ENCODE measurements around the gene SIPA1. TPM values are rescaled to one million over a fixed set of nuclear protein-coding genes. Genes with fewer than 3 reads are reported as not detected.

Gene SIPA1
- total RNA-seq, 1 experiment from 2014 or later: 86.9 TPM

DNA sequence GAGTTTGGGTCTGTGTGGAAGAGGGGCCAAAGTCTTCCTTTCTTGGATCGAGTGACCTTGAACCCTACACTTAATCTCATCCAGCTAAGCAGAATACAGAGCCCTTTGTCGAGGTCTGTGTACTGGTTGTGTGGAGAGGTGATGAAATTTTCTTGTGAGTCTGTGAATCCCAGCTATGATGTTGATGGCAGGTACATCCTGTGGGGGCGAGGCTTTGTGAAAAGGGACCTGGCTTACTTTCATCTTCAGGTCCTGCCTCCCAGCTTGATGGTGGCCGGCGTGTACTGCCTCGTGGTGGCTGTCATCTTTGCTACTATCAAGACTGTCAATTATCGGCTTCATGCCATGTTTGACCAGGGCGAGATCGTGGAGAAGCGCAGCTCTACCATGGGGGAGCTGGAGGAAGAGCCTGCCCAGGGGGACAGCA, 21.3 kb upstream of the SIPA1 start:
- no peaks in the 10 kb centered on the region for H3K27me3 ChIP-seq (ENCODE audit: control insufficient read depth, insufficient read depth, low read length)
- ATAC-seq (no peak), DNase-seq (ENCODE audit: low read depth, low spot score) (no peak)
- BruUV-seq (replicated peaks): no TSS peak
- POLR2A ChIA-PET: no interaction called here
- H3K36me3 ChIP-seq (ENCODE audit: control insufficient read depth, insufficient read depth, low read length): peaks cover 19% of the 10 kb centered on the region
- intact Hi-C loops (cut with micrococcal nuclease; ENCODE audit: unreplicated experiment) (no loop called here), in situ Hi-C loops (cut with HindIII; ENCODE audit: low pct_unique_long_range_greater_than_20kb, low sequenced_read_pairs) (no loop called here)
- peak overlapping the region; percentile 84 for H3K27ac ChIP-seq (ENCODE audit: low read length)
- CTCF ChIA-PET: no interaction called here
- peaks cover 28% of the 10 kb centered on the region for H3K4me1 ChIP-seq (ENCODE audit: control insufficient read depth, insufficient read depth, low read length)
- no peaks in the 10 kb centered on the region for H3K9me3 ChIP-seq (ENCODE audit: control insufficient read depth, insufficient read depth, low read depth, low read length)
- H3K4me3 ChIP-seq (ENCODE audit: low read depth in 2 of 2, low read length in 2 of 2): peak overlapping the region; percentile 88 to 97
- TF ChIP-seq TCF7L2 (IDR thresholded peaks at IDR 0.05; ENCODE audit: low read depth, low read length) (no peak), SIN3A (IDR thresholded peaks at IDR 0.05; ENCODE audit: borderline replicate concordance, insufficient read depth, low read depth, low read length) (no peak)
- TF ChIP-seq, protein P1, sequence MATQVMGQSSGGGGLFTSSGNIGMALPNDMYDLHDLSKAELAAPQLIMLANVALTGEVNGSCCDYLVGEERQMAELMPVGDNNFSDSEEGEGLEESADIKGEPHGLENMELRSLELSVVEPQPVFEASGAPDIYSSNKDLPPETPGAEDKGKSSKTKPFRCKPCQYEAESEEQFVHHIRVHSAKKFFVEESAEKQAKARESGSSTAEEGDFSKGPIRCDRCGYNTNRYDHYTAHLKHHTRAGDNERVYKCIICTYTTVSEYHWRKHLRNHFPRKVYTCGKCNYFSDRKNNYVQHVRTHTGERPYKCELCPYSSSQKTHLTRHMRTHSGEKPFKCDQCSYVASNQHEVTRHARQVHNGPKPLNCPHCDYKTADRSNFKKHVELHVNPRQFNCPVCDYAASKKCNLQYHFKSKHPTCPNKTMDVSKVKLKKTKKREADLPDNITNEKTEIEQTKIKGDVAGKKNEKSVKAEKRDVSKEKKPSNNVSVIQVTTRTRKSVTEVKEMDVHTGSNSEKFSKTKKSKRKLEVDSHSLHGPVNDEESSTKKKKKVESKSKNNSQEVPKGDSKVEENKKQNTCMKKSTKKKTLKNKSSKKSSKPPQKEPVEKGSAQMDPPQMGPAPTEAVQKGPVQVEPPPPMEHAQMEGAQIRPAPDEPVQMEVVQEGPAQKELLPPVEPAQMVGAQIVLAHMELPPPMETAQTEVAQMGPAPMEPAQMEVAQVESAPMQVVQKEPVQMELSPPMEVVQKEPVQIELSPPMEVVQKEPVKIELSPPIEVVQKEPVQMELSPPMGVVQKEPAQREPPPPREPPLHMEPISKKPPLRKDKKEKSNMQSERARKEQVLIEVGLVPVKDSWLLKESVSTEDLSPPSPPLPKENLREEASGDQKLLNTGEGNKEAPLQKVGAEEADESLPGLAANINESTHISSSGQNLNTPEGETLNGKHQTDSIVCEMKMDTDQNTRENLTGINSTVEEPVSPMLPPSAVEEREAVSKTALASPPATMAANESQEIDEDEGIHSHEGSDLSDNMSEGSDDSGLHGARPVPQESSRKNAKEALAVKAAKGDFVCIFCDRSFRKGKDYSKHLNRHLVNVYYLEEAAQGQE (IDR thresholded peaks at IDR 0.05; ENCODE audit: insufficient read depth in 1 of 2, low read depth in 2 of 2, low read length in 1 of 2): no peak

DNA sequence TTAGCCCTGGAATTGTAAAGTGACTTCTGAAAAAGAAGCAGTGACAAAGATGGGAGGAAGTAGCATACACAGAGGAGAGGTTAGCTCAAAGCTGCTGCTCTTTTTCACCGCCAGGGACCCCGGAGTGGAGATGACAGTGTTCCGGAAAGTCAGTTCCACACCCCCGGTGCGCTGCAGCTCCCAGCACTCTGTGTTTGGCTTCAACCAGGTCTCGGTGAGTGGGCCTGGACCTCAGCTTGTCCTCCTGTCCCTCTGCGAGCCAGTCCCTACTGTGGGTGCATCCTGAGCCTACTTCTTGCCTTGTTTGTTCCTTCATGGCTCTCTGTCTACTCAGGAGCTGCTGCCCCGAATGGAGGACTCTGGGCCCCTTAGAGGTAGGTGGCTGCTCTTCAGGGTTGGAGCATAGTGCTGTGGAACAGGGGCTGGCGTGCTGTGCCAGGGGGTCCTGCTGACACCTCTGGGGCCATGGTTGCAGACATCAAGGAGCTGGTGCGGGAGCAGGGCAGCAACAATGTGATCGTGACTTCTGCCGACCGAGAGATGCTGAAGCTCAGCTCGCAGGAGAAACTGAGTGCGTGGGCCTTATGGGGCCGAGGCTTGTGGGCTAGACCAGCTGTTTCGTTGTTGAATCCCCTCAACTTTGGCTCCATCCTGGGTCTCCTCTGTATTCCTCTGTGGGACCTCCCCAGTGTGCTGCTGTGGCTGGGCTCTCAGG, 20.6 kb upstream of the SIPA1 start:
- DNase-seq (ENCODE audit: low read depth, low spot score) (no peak), ATAC-seq (no peak)
- peaks cover 19% of the 10 kb centered on the region for H3K36me3 ChIP-seq (ENCODE audit: control insufficient read depth, insufficient read depth, low read length)
- H3K27me3 ChIP-seq (ENCODE audit: control insufficient read depth, insufficient read depth, low read length): no peaks in the 10 kb centered on the region
- TF ChIP-seq, protein P2, sequence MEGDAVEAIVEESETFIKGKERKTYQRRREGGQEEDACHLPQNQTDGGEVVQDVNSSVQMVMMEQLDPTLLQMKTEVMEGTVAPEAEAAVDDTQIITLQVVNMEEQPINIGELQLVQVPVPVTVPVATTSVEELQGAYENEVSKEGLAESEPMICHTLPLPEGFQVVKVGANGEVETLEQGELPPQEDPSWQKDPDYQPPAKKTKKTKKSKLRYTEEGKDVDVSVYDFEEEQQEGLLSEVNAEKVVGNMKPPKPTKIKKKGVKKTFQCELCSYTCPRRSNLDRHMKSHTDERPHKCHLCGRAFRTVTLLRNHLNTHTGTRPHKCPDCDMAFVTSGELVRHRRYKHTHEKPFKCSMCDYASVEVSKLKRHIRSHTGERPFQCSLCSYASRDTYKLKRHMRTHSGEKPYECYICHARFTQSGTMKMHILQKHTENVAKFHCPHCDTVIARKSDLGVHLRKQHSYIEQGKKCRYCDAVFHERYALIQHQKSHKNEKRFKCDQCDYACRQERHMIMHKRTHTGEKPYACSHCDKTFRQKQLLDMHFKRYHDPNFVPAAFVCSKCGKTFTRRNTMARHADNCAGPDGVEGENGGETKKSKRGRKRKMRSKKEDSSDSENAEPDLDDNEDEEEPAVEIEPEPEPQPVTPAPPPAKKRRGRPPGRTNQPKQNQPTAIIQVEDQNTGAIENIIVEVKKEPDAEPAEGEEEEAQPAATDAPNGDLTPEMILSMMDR (IDR thresholded peaks at IDR 0.05): no peak
- no peak for TF ChIP-seq POLR2AphosphoS5 (IDR thresholded peaks at IDR 0.05; ENCODE audit: low read depth, low read length)
- TF ChIP-seq, protein P1 (IDR thresholded peaks at IDR 0.05; ENCODE audit: insufficient read depth in 1 of 2, low read depth in 2 of 2, low read length in 1 of 2): no peak
- TF ChIP-seq TCF7L2 (IDR thresholded peaks at IDR 0.05; ENCODE audit: low read depth, low read length): no peak
- TF ChIP-seq SIN3A (IDR thresholded peaks at IDR 0.05; ENCODE audit: borderline replicate concordance, insufficient read depth, low read depth, low read length): no peak
- POLR2A ChIA-PET: no interaction called here
- H3K9me3 ChIP-seq (ENCODE audit: control insufficient read depth, insufficient read depth, low read depth, low read length): no peaks in the 10 kb centered on the region
- H3K27ac ChIP-seq (ENCODE audit: low read length): peak overlapping the region; percentile 84
- H3K4me3 ChIP-seq (ENCODE audit: low read depth in 2 of 2, low read length in 2 of 2): peak overlapping the region; percentile 88 to 97
- in situ Hi-C loops (cut with HindIII; ENCODE audit: low pct_unique_long_range_greater_than_20kb, low sequenced_read_pairs) (no loop called here), intact Hi-C loops (cut with micrococcal nuclease; ENCODE audit: unreplicated experiment) (no loop called here)
- H3K4me1 ChIP-seq (ENCODE audit: control insufficient read depth, insufficient read depth, low read length): peaks cover 20% of the 10 kb centered on the region
- CTCF ChIA-PET: no interaction called here
- TSS peak; percentile 74 for BruUV-seq (replicated peaks)

Measured in Panc1 (cell line).